AG08396 (cell line): ENCODE data around the gene FGGY.
"Not testable (repeated sequence)": the region's sequence is repeated elsewhere in the genome, so short reads cannot be mapped to it uniquely, and the experiment has no call there.

Experiments used
- DNase-seq: peaks from one replicate; pipeline ENCODE4 v3.0.0; 2012; ENCODE audit warnings: low spot score, mixed read lengths

Gene FGGY

DNA sequence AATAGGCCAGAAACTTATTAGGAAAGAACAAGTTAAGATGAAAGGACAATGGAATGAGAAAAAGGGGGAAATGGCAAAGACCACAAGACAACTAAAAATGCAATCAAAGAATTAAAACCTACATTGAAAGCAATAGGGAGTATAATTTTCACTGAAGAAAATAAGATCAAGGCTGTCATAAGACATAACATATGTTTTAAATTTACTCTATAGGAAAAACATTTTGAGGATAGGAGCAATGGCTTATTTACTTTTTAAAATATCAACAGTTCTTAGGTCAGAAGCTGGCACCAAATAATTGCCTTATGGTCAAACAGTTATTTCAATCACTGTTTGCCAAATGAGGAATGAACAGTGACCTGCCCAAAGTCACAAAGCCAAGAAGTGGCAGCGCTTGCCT lies 346.6 kb downstream of the FGGY start:
- no peak for DNase-seq

DNA sequence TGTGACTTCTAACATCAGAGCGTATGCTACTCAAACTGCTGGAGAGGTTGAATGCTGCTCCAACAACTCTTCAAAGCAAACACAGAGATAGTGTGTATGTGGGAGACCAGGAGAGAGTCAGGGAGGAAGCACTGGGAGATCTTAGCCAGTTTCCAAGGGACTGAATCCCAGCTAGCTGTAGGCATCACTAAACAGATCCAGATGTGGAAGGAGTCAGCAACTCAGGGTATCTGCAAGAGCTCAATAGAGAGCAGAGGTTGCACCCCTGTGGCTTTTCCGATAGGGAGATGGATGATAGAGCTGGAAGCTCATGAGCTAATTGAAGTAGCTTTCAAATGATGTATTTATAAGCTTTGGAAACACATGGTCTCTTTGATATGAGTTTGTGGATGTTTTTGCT lies 349.0 kb downstream of the FGGY start:
- peak; percentile 50 for DNase-seq

DNA sequence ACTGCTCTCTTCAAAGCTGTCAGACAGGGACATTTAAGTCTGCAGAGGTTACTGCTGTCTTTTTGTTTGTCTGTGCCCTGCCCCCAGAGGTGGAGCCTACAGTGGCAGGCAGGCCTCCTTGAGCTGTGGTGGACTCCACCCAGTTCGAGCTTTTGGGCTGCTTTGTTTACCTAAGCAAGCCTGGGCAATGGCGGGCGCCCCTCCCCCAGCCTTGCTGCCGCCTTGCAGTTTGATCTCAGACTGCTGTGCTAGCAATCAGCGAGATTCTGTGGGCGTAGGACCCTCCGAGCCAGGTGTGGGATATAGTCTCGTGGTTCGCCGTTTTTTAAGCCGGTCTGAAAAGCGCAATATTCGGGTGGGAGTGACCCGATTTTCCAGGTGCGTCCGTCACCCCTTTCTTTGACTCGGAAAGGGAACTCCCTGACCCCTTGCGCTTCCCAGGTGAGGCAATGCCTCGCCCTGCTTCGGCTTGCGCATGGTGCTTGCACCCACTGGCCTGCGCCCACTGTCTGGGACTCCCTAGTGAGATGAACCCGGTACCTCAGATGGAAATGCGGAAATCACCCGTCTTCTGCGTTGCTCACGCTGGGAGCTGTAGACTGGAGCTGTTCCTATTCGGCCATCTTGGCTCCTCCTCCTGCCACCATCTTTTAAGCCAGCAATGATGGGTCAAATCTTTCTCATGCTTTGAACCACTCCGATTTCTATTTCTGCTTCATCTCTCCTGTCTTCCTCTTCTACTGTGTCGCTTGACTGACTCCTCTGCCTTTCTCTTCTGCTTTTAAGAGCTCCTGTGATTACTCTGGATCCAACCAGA lies 356.5 kb downstream of the FGGY start:
- not testable (repeated sequence) for DNase-seq

DNA sequence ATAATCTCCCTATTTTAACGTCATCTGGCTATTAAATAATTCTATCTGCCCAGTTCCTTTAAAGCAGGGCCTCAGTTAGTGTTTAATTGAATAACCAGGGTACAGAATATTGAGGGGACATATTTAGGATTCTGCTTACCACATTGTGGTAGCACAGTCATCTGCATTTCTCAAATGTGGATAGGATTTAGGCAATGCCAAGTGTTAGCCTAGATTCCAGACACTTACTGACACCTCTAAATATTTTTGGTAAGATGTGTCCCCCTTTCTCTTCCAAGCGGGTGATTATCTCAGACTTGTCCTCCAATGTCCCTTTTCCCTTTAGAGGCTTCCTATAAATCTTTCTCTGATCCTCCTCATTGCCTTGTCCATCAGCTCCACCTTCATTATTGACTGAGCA lies 357.1 kb downstream of the FGGY start:
- no peak for DNase-seq

DNA sequence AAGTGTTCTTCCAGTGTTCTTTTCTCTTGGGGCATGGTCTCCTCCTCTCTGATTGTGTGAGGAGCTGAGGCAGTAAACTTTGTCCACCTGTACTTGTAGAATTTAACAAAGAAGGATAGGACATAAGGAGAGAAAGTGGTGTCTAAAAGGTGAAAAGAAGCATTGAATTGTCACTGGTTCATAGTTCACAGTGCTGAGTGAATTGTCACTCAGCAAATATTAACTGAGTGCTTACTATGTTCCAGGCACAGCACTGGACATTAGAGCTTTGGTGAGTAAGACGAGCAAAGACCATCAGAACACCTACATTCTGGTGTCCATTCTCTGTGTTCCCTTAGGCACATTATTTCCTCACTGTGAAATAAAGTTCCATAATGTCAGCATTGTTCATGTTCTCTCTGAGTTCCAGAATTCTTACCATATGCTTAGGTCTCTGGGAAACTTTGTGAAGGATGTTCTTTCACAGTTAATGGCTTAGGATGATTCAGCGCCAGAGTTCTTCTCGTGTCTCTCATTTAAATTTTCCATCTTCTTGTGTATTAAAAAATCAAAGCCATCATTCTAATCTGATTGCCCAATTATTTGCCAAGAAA lies 361.1 kb downstream of the FGGY start:
- no peak for DNase-seq

DNA sequence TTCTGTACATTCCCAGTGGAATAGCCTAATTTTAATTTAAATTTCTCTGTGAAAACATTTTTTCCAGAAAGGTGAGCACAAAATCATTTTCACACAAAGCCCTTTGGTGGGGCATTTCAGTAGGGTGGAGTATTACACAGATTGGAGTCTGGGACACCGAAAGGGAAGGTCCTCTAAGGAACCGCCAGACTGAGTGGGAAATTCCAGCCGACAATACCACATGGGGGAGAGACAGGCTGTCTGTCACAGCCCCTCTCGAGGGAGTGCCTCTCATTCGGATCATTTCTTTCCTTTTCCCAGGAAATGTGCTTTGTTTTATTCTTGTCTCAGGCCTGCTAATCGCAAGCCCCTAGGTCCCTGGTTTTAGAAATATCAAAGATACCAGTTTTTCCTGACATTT lies 367.3 kb downstream of the FGGY start:
- no peak for DNase-seq

DNA sequence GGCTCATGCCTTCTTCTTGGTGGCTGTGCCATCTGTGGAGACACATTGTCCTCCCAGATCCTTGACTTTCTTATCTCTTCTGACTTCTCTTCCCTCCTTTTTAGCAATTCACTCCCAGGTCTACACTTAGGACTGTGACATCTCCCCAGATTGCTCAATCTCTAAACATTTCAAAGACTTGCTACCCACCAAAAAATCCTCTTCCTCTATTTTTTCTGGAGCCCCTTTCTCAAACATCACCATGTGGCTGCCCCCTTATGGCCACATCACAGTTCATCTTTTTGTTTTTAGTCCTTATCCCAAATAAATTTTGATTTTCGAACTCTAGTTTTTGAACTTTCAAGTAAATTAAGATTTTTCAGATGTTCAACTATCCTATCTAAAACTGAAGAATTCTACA lies 369.2 kb downstream of the FGGY start:
- no peak for DNase-seq

DNA sequence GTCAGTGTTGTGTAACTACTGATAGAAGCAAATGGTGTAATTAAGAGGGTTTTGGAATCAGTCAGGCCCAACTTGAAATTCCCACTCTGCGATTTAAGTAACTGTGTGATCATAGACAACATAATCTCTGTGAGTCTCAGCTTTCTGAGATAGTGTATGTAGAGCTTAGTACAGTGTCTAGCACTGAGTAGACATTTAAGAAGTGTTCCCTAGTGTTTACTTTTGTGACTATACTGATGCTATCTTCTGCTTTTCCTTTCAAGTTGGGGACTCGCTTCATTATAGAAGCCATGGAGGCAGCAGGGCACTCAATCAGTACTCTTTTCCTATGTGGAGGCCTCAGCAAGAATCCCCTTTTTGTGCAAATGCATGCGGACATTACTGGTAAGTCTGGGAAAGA lies 370.1 kb downstream of the FGGY start:
- no peak for DNase-seq

DNA sequence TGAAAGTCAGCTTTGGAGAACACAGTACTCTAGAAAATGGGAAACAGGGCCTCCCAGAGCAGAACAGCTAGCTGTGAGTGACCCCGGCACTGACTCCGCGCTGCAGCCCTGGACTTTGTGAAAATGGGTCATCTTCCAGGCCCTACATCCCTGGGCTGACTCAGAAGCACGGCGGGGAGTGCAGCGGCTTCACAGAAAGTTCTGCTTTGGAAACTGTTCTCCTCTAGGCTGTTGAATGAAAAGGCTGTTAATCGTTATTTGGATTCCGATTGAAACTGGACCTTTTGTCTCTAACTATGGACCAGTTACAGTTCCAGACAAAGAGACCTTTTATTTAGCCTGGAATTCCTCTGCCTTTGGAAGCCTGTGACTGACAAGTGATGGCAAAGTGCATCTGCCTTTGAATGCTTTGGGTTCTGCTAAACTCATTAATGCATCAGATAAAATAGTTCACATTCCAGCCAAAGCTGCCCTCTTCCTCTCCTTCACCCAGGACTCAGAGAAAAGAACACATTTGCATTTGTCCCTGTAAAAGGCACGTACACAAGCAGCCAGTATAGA lies 372.9 kb downstream of the FGGY start:
- peak; percentile 29 for DNase-seq

DNA sequence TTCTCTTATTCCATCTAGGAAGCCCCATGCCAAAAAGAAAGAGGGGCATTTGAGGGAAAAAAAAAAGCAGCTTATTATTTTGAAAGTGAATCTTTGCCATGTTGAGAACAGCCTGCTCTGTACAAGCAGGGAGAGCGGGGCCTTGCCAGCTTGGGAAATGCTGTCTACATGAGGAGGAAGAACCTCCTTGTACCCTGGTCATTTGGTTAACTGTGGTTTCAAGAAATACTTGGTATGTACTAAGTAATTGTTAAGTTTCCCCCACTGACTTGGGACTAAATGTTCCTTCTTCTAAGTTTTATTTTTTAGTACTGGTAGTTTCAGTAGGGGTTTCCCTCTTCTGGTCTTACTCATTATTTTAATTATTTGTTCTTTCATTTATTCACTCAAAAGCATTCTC lies 373.8 kb downstream of the FGGY start:
- DNase-seq = no peak

DNA sequence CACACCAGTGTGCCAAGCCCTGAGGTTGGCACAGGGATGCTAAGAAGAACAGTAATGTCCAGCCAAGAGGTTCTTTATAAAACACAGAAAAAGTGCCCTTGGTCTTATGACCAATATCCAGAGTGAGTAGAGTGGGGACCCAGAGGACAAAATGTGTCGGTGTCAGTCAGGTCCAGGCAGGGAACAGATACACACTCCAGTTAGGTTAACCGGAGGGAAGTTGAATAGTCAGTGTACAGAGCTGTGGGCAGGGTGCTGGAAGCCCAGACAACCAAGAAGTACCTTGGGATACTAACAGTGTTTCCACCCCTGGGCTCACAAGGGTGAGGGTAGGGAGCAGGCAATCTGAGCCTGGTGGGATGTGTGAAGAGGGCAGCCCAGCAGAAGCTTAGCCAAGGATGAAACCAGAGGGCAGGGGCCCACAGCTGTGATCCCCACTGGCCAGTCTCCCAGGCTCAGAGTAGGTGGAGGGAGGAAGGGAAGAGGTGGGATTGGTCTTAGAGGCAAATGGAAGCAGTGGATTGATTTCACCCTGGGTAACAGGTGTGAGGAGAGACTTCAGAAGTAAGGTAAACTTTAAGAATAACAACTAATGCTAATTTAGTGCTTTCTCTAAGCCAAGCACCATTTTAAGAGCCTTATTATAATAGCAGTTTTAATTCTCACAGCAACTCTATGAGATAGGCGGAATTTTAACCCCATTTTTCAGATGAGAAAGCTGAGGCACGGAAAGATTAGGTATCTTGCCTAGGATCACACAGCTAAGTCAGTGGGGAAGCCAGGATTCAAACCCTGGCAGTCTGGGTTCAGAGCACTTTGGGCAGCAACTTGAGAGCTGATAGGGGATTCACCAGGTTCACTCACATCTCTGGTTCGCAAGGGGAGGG lies 374.4 kb downstream of the FGGY start:
- DNase-seq = no peak

DNA sequence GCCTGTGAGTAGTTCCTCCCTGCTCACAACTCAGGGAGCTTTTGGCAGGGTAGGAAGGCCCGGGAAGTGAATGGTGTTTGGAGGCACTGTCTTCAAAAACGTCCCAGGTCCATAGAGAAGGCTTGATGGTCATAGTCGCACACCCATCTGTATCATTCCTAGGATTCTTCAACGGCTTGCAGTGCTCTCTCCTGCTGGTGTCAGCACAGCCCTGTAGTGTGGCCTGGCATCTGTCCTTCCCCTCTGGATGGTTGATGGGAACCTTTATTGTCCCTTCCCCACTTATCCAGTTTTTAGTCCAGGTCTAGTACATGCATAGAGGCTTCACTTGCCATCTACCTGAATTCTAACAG lies 375.0 kb downstream of the FGGY start:
- no peak for DNase-seq

DNA sequence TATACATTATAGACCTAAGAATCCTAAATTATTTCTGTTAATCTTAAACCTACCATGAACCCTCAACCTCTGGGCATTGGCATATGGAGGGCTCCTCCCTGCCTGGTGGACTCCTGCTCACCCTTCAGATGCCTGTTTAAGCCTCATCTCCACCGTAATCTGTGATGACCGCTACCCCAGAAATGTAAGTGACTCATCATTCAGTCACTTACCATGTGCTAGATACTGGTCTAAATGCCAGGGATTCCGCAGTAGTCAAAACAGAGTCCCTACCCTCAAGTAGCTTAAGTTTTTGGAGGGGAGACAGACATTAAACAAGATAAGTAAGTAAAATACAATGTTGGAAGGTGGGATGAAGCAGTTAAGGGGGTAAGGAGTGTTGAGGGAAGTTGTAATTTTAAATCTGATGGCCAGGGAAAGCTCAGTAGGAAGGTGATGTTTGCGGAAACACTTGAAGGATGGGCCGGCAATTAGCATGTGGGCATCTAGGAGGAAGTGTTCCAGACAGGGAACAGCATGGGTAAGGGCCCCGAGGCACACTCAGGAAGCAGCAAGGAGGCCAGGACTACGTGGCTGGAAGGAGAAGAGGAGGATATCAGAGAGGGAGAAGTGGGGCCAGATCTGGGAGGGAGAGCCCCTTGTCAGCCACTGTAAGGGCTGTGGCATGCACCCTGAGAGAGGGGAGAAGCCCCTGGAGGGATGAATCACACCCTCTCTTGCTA lies 376.1 kb downstream of the FGGY start:
- DNase-seq = peak; percentile 35

DNA sequence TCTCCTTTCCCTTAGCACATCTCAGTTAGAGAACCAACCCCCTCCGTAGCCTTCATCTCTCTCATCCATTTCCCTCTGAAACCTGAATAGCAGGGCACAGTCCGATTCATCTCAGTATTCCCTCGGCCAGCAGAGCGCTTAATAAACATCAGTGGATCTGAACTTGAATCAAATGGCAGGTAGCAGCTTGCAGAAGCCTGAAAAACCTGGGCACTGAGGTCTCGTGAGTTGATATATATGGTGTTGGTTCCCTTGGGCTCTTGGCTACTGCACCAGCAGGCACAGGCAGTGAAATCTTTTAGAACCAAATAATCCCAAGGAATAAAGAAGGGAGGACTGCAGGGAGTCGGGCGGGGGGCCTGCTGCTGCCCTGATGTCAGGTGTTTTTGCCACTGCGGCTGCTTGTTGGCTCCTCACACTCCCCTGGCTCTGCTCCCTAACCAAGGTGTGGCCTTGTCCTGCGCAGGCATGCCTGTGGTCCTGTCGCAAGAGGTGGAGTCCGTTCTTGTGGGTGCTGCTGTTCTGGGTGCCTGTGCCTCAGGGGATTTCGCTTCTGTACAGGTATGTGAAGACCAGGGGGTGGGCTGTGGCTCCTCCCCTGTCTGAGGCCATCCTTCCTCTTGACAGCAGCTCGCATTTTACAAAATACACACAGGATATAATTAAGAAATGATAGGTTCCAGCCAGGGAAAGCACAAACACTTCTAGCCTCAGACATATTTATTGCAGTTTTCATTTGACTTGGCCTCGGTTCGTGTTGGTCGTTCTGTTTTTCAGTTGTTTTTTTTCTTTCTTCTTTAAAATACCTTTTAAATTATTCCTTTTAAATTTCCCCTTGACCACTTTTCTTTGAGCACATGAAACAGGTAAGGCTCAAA lies 376.9 kb downstream of the FGGY start:
- no peak for DNase-seq

DNA sequence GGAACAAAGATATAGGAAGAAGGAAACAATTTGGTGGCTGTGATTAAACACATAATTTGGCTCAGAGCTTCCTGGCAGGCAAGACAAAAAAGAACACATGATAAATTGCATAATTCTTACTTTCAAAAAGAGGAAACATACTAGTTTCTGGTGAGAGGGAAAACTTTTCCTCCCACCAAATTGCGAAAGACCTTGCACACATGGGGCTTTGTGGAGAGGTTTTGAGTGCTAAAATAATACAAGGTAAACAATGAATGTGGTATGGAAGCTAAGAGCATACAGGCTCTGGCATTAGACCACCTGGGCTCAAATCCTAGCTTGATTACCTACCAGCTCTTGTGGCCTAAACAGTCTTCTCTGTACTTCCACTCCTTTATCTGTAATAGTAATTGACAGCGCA lies 377.7 kb downstream of the FGGY start:
- no peak for DNase-seq

DNA sequence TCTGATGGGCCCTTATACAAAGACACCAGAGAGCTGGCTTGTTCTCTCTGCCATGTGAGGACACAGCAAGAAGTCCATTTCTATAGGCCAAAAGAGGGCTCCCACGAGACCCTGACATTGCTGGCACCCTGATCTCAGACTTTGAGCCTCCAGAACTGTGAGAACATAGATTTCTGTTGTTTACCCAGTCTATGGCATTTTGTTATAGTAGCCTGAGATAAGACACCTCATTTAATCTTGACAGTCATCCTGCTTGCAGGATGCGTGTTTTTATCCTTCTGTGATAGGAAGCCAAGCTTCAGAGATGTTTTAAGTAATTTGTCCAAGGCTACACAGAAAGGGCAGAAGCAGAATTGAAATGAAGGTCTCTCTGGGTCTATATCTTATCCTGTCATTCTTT lies 379.0 kb downstream of the FGGY start:
- no peak for DNase-seq

DNA sequence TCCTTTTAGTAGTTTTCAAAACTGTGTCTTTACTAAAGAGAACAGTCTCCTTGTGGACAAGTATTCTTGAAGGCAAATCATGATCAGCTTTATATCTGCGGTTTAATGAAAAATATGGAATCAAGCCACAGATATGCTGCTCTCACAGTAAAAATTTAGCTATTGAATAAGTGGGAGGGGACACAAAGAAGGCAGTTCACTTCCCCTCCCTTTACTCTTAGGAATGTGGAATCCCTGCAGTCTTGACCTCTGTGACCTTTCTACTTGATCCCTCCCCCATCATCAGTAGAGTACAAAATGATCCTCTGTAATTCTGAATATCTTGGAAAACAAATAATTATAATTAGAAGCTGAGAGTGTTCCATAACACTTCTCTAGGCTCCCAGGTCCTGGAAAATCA lies 381.1 kb downstream of the FGGY start:
- no peak for DNase-seq

DNA sequence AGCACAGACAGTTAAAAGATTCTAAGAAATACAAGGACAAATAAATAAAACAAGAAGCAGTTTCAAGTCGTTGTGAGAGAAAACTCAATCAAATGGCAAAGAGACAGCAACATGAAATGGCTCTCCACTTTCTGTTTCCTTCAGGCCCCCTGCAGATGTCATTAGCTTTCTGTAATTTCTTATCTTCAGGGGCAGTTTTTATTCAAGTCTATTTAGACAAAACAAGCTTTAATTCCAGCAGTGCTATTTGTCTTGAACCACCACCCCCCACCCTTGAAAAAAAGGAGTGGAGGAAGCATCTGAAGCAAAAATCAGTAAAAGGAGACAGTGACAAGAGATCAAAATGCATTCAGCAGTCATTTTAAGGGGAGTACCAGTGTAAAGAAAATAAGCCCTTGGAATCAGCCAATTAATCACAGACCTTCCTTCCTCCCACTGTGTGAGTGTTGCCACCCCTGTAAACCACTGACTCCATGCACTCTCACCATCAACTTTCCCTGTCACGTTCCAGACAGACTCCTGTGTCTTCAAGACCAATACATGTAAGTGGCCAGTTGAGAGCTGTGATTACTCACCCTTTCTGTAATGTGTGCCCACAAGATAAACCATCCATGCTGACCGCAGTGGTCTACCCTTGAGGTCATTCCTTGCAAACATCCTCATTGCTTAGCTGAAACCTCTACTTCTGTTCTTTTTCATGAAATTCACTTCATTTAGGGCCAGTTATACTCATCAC lies 381.8 kb downstream of the FGGY start:
- peak; percentile 75 for DNase-seq

DNA sequence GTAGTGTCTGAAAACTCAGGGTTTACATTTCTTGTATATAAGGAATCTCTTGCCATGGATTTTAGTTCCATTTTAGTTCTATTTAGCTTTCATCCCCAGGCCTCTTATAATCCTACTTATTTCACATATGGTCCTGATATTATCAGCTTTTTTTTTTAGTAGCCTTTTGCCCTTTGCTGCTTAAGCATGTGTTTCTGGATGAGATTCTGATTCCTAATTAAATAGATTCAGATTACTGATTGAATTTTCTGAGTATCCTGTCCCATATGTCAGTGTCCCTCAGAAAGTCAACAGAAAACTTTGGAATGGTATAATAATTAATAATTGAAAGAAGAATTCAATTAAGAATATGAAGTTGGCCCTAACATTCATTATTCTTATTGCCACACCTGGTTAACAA lies 383.1 kb downstream of the FGGY start:
- no peak for DNase-seq

DNA sequence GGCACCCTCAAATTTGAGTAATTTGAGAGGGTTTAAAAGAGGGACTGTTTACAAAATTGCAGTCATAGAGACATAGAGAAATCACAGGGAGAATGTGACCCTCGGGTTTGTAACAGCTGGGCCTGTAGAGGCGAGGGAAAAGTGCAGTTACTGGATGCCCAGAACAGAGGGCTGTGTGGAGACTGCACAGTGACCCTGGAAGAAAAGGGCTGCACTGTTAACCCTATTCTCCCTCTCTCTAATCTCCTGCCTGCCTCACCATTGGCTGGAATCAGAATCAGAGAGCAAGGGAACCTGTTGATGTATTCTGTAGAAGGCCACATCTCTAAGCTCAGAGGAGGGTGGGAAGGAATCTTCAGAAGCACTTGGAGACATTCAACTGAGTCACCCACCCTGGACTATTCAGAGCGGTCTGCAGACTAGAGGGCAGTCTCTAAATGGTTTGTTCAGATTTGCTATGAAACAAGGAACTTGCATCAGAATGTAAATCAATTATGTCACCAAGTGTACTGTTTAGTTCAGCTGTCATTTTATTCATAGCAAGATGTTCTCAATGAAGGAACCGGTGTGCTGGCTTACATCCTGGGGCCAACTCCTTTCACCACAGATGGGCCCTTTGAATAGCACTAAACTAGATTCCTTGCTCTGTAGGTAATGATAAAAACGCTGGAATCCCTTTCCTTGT lies 385.6 kb downstream of the FGGY start:
- no peak for DNase-seq
